ENCODE data around the gene SPECC1.

- TF ChIP-seq CTCF (IDR thresholded peaks at IDR 0.05), result peak; percentile 76
- no peak for TF ChIP-seq EZH2phosphoT487 (IDR thresholded peaks at IDR 0.05; ENCODE audit: borderline replicate concordance, low read depth)
- TF ChIP-seq TEAD4 (IDR thresholded peaks at IDR 0.05; ENCODE audit: borderline replicate concordance, insufficient read depth), result no peak
- TF ChIP-seq CHD2 (IDR thresholded peaks at IDR 0.05; ENCODE audit: low read length, partially characterized antibody), result no peak
Observed at GRCh38 chr17:20116683-20117309, 107.6 kb downstream of the SPECC1 start.
